Muscle of leg (tissue), 16 donors: ENCODE data around the gene ALOX12B. TPM values are rescaled to one million over a fixed set of nuclear protein-coding genes. Genes with fewer than 3 reads are reported as not detected.

Experiments used
- DNase-seq: peaks from one replicate; pipeline ENCODE4 v3.0.0; 2013
- H3K27ac ChIP-seq: one replicate; pipeline ENCODE4 v1.5.1; 2013; ENCODE audit warnings: mild to moderate bottlenecking, low read length, control low read depth
- H3K27me3 ChIP-seq: one replicate; pipeline ENCODE4 v1.6.1; 2013; ENCODE audit warnings: low read length; ENCODE audit not compliant: control insufficient read depth, insufficient read depth
- H3K36me3 ChIP-seq: one replicate; pipeline ENCODE4 v1.6.1; 2013; ENCODE audit warnings: low read length; ENCODE audit not compliant: control insufficient read depth, insufficient read depth
- H3K4me1 ChIP-seq: one replicate; pipeline ENCODE4 v1.6.1; 2013; ENCODE audit warnings: low read length; ENCODE audit not compliant: control insufficient read depth, insufficient read depth
- H3K4me3 ChIP-seq: one replicate; pipeline ENCODE4 v1.5.1; 2013; ENCODE audit warnings: low read length, control low read depth
- H3K9me3 ChIP-seq: replicated peaks from 2 replicates; pipeline ENCODE4 v1.6.1; 2013; ENCODE audit warnings: low read depth, low read length; ENCODE audit not compliant: control insufficient read depth
- WGBS: methylation state at CpG from one replicate; pipeline ENCODE4 v1.1.5; 2013; ENCODE audit warnings: missing lambda C conversion rate; ENCODE audit not compliant: insufficient coverage; 5-methylcytosine and 5-hydroxymethylcytosine counted together
- long read RNA-seq, 11 donors: transcript quantifications; one replicate each; lab custom pipeline, GENCODE V29; 2026
- polyA plus RNA-seq, 8 donors: library from polyadenylated mRNA; unstranded; fragments of 120-200 nt; gene quantifications; one replicate each; pipeline versions ENCODE4 v1.2.1 to v1.2.3, GENCODE V29; 2013; ENCODE audit warnings: inconsistent platforms in 1 of 8, low replicate concordance in 1 of 8; ENCODE audit not compliant: insufficient read length in 8 of 8, insufficient read depth in 1 of 8
- total RNA-seq: library from RNA; stranded (reverse); fragments of 120-200 nt; gene quantifications from one replicate; pipeline ENCODE4 v1.2.4, GENCODE V29; 2013

The ALOX12B gene
- not detected for total RNA-seq
- not detected for polyA plus RNA-seq
- long read RNA-seq, donor 1 = 0 reads
- long read RNA-seq, donor 2 = 0 reads
- long read RNA-seq, donor 3 = 0 reads
- long read RNA-seq, donor 4 = 0 reads
- long read RNA-seq, donor 5 = 0 reads
- long read RNA-seq, donor 6 = 0 reads
- long read RNA-seq, donor 7 = 0 reads
- long read RNA-seq, donor 8 = 0 reads
- long read RNA-seq, donor 9 = 0 reads
- long read RNA-seq, donor 10 = 0 reads
- long read RNA-seq, donor 11 = 0 reads

DNA sequence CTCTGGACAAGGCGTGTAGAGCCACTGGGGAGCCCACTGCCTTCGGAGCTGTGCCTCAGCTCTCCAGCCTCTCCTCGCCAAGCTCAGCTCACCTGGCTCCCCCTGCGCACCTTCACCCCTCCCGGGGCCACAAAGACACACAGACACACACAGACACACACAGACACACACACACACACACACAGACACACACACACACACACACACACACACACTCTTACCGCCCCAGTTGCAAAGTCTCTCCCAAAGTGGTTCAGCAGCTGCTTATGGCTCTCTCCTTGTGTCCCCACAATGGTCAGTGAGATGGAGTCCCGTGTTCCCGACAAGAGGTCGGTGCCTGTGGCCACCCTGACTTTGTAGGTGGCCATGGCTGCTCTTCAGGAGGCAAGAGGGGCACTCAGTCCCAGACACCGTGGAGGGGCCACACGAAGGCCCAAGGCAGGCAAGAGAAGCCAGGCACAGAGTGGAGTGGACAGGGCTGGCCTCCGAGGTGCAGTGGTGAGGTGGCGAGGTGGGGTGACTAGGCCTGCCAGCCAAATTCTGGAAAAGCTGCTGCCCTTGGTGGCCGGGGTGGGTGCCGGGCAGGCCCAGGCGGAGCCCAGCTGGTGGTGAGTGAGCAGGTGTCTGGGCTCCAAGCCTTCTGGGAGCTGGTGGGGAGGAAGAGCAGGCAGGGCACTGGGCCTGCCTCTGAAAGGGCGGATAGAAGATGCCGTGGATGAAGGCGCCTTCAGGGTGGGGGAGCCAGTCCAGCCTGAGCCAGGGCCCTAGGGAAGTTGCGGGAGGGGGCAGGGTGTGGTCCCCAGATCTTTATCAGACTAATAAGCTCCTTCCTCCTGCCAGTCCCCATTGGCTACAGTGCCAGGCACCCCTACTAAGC lies at the start of gene ALOX12B:
Gene ALOX12B, minus strand, starts transcription at position 642 of the 877 bp plus-strand sequence. Its CDS starts 274 bp downstream, at position 368.
- Histone ChIP-seq H3K4me1 (no peaks in the 10 kb centered on the region), H3K27me3 (peaks cover 55% of the 10 kb centered on the region), H3K36me3 (no peaks in the 10 kb centered on the region), H3K27ac (no peak within 1 kb of the TSS), H3K9me3 (no peaks in the 10 kb centered on the region), H3K4me3 (no peak within 1 kb of the TSS)
- no peak for DNase-seq
- 79% methylated on average over 12 of the region's 20 CpGs for WGBS

DNA sequence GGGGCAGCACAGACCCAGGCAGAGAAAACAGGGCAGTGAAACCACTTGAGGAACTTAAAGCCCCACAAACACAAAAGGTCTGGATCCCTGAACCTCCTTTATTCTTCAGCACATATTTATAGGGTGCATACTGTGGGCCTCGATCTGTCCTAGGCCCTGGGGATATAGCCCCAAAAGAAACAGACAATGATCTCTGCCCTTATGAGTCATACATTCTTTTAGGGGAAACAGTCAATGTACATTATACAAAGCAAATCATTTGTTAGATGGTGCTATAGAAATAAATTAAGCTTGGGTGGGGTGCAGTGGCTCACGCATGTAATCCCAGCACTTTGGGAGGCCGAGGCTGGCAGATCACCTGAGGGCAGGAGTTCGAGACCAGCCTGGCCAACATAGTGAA lies 46.4 kb upstream of the ALOX12B start:
- H3K4me1 ChIP-seq = peaks cover 12% of the 10 kb centered on the region
- no peak for DNase-seq
- WGBS = 85% methylated on average over 3 of the region's 4 CpGs
- H3K4me3 ChIP-seq = no peak overlapping the region
- peaks cover 12% of the 10 kb centered on the region for H3K27me3 ChIP-seq
- H3K36me3 ChIP-seq = no peaks in the 10 kb centered on the region
- no peaks in the 10 kb centered on the region for H3K9me3 ChIP-seq
- H3K27ac ChIP-seq = no peak overlapping the region

DNA sequence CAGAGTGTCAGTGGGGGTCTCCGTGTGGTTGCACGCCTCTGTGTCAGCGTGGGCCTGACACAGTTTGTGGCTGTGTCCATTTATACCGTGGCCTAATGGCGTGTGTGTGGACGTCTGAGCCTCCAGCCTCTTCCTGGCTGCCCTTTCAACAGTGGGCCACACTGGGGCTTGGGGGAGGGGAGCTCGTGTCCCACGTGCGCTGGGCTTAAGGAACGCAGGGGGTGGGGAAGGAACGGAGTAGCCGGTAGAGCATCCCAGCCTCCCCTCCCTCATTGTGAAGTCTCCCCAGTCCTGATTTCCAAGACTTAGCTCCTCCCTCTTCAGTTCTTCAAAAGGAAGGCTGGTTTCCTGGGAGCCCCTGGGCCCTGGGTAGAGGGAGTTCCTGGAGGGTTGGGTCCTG lies 45.9 kb upstream of the ALOX12B start:
- H3K4me3 ChIP-seq = no peak overlapping the region
- no peak for DNase-seq
- H3K27me3 ChIP-seq = peaks cover 12% of the 10 kb centered on the region
- H3K4me1 ChIP-seq = peaks cover 8% of the 10 kb centered on the region
- no peak overlapping the region for H3K27ac ChIP-seq
- H3K9me3 ChIP-seq = no peaks in the 10 kb centered on the region
- no peaks in the 10 kb centered on the region for H3K36me3 ChIP-seq
- 72% methylated on average over 3 of the region's 12 CpGs for WGBS

GRCh38 chr17:8131844-8132441 lies 44.4 kb upstream of the ALOX12B start:
- 71% methylated on average over 1 of the region's 3 CpGs for WGBS
- peaks cover 15% of the 10 kb centered on the region for H3K27me3 ChIP-seq
- H3K27ac ChIP-seq = no peak overlapping the region
- DNase-seq = no peak
- no peaks in the 10 kb centered on the region for H3K36me3 ChIP-seq
- no peaks in the 10 kb centered on the region for H3K9me3 ChIP-seq
- peaks cover 5% of the 10 kb centered on the region for H3K4me1 ChIP-seq
- no peak overlapping the region for H3K4me3 ChIP-seq

- Histone ChIP-seq H3K27me3 (peaks cover 37% of the 10 kb centered on the region), H3K27ac (no peak overlapping the region), H3K36me3 (no peaks in the 10 kb centered on the region), H3K4me3 (no peak overlapping the region), H3K9me3 (no peaks in the 10 kb centered on the region), H3K4me1 (peaks cover 35% of the 10 kb centered on the region)
- no peak for DNase-seq
- 88% methylated on average over 7 of the region's 14 CpGs for WGBS
These were observed 40.7 kb upstream of the ALOX12B start for GRCh38 chr17:8128125-8128784.

GRCh38 chr17:8126491-8127066 lies 39.1 kb upstream of the ALOX12B start:
- Histone ChIP-seq H3K36me3 (no peaks in the 10 kb centered on the region), H3K4me1 (peaks cover 44% of the 10 kb centered on the region), H3K4me3 (peak overlapping the region; percentile 77), H3K27me3 (peaks cover 48% of the 10 kb centered on the region), H3K9me3 (no peaks in the 10 kb centered on the region), H3K27ac (peak overlapping the region; percentile 90)
- WGBS = under 1% methylated on average over 40 of the region's 45 CpGs
- DNase-seq = peak; percentile 75

DNA sequence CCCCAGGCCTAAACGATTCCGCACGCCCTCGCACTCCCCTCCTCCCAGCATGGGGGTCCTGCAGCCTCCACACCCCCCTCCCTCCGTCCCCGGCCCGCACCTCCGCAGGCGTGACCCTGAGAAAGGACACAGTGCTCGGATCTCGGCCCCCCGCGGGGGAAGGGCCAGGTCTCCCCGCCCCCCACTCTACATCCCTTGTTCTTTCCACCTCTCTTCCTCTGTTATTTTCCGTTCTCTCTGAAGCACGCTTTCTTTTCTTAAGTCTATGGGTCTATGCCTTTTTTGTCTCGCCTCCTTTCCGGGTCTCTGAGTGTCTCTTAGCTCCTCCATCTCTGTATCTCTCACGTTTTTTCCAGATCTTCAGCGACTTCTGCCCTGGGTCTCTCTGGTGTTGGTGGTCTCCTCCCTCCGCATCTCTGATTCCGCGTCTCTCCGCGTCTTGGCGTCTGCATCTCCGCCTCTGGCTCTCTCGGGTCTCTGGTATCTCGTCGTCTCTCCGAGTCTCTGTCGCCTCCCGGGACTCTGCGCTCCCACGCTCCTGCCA lies 38.5 kb upstream of the ALOX12B start:
- H3K9me3 ChIP-seq = no peaks in the 10 kb centered on the region
- H3K4me1 ChIP-seq = peaks cover 47% of the 10 kb centered on the region
- H3K4me3 ChIP-seq = peak overlapping the region; percentile 77
- H3K27me3 ChIP-seq = peaks cover 47% of the 10 kb centered on the region
- no peaks in the 10 kb centered on the region for H3K36me3 ChIP-seq
- peak overlapping the region; percentile 83 for H3K27ac ChIP-seq
- peak; percentile 60 for DNase-seq
- 0% methylated on average over 31 of the region's 35 CpGs for WGBS

DNA sequence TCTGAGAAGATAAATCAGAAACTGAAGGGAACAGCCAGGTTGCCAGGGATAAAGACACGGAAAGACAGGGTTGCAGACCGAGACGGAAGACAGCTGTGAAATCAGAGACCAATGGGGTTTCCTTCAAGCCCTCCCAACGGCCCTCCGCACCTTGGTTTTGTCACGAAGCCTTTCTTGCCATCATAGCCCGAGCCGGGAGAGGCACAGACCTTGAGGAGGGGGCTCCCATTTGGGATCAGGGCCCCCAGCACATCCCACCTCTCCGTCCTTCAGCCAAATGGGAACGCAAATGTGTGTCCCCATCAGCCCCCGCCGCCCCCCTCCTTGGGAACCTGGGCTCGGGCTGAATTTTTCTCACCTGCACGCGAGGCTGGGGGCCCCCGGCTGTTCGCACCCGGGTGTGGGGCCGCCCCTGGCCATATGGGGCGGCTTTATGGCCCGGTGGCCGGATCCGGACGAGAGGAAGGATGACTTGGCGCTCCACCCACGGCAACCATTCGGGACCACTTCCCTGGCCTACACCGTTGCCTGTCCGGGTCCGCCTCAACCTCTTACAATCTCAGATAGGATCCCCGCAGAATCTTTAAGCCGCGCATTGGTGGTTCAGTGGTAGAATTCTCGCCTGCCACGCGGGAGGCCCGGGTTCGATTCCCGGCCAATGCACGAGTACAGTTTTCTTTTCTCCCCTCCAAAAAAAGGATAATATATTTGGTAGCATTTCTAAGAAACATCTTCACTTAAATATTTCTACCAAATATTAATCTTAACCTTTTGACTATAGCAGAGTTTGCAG lies 37.8 kb upstream of the ALOX12B start:
- no peaks in the 10 kb centered on the region for H3K36me3 ChIP-seq
- peak overlapping the region; percentile 83 for H3K27ac ChIP-seq
- under 1% methylated on average over 30 of the region's 40 CpGs for WGBS

More for the DNA sequence above, 37.8 kb upstream of the ALOX12B start:
- H3K4me3 ChIP-seq = peak overlapping the region; percentile 77
- peaks cover 50% of the 10 kb centered on the region for H3K27me3 ChIP-seq
- H3K9me3 ChIP-seq = no peaks in the 10 kb centered on the region
- peaks cover 54% of the 10 kb centered on the region for H3K4me1 ChIP-seq
- peak; percentile 92 for DNase-seq
